ENCODE measurements around the gene LRRC38. TPM values are rescaled to one million over a fixed set of nuclear protein-coding genes. Genes with fewer than 3 reads are reported as not detected.

The LRRC38 gene
- total RNA-seq, 1 donor = not detected

GRCh38 chr1:13513063-13513894, 524 bp downstream of the LRRC38 start:
- DNase-seq (ENCODE audit: insufficient read length, low spot score, missing footprints) = no peak
- no peaks in the 10 kb centered on the region for H3K4me1 ChIP-seq (ENCODE audit: insufficient read depth, low read length)
- no peaks in the 10 kb centered on the region for H3K79me2 ChIP-seq (ENCODE audit: insufficient read depth, low read length)
- no peak overlapping the region for H2AFZ ChIP-seq (ENCODE audit: low read length)
- no peak overlapping the region for H3K4me2 ChIP-seq (ENCODE audit: insufficient read depth, low read length)
- no peaks in the 10 kb centered on the region for H4K20me1 ChIP-seq (ENCODE audit: insufficient read depth, low read length)
- TF ChIP-seq CTCF (IDR thresholded peaks at IDR 0.05; ENCODE audit: extremely low read depth, low read depth, low read length) = no peak
- no peaks in the 10 kb centered on the region for H3K36me3 ChIP-seq (ENCODE audit: insufficient read depth, low read length)
- no peaks in the 10 kb centered on the region for H3K9me3 ChIP-seq (ENCODE audit: low read depth, low read length)
- no peak overlapping the region for H3K4me3 ChIP-seq (ENCODE audit: insufficient read depth, low read length)
- H3K27me3 ChIP-seq (ENCODE audit: insufficient read depth, low read length) = no peaks in the 10 kb centered on the region
- H3K27ac ChIP-seq (ENCODE audit: low read depth, low read length) = no peak overlapping the region

- Histone ChIP-seq H3K9me3 (ENCODE audit: low read depth, low read length) (no peaks in the 10 kb centered on the region), H3K4me3 (ENCODE audit: insufficient read depth, low read length) (no peak overlapping the region), H3K27ac (ENCODE audit: low read depth, low read length) (no peak overlapping the region), H3K4me2 (ENCODE audit: insufficient read depth, low read length) (no peak overlapping the region), H3K27me3 (ENCODE audit: insufficient read depth, low read length) (no peaks in the 10 kb centered on the region), H2AFZ (ENCODE audit: low read length) (no peak overlapping the region), H3K36me3 (ENCODE audit: insufficient read depth, low read length) (no peaks in the 10 kb centered on the region), H4K20me1 (ENCODE audit: insufficient read depth, low read length) (no peaks in the 10 kb centered on the region), H3K79me2 (ENCODE audit: insufficient read depth, low read length) (no peaks in the 10 kb centered on the region), H3K4me1 (ENCODE audit: insufficient read depth, low read length) (no peaks in the 10 kb centered on the region)
- TF ChIP-seq CTCF (IDR thresholded peaks at IDR 0.05; ENCODE audit: extremely low read depth, low read depth, low read length) = no peak
- DNase-seq (ENCODE audit: insufficient read length, low spot score, missing footprints) = no peak
Observed at GRCh38 chr1:13512472-13512871, 1.3 kb downstream of the LRRC38 start.

DNA sequence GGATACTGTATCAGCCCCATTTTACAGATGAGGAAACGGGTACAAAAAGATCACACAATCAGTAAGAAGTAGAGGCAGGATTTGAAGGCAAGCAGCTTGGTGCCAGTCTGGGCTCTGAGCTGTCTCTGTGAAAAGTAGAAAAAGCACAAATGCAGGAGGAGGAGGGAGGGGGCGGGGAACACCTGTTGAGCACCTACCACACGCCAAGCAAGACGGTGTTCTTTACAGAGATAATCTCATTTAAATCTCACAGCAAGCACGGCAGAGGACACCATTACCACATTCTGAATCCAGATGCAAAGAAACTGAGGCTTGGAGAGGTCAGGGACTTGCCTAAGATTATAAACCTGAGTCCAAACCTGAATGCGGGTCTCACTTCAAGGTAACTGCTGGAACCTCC, 3.3 kb downstream of the LRRC38 start:
- Histone ChIP-seq H3K27ac (ENCODE audit: low read depth, low read length) (no peak overlapping the region), H3K4me3 (ENCODE audit: insufficient read depth, low read length) (no peak overlapping the region), H3K9me3 (ENCODE audit: low read depth, low read length) (no peaks in the 10 kb centered on the region), H3K4me1 (ENCODE audit: insufficient read depth, low read length) (no peaks in the 10 kb centered on the region), H2AFZ (ENCODE audit: low read length) (no peak overlapping the region), H3K27me3 (ENCODE audit: insufficient read depth, low read length) (no peaks in the 10 kb centered on the region), H3K4me2 (ENCODE audit: insufficient read depth, low read length) (no peak overlapping the region), H3K36me3 (ENCODE audit: insufficient read depth, low read length) (no peaks in the 10 kb centered on the region), H3K79me2 (ENCODE audit: insufficient read depth, low read length) (no peaks in the 10 kb centered on the region), H4K20me1 (ENCODE audit: insufficient read depth, low read length) (no peaks in the 10 kb centered on the region)
- no peak for DNase-seq (ENCODE audit: insufficient read length, low spot score, missing footprints)
- no peak for TF ChIP-seq CTCF (IDR thresholded peaks at IDR 0.05; ENCODE audit: extremely low read depth, low read depth, low read length)

GRCh38 chr1:13507075-13507474, 6.7 kb downstream of the LRRC38 start:
- Histone ChIP-seq H3K4me1 (ENCODE audit: insufficient read depth, low read length) (no peaks in the 10 kb centered on the region), H3K9me3 (ENCODE audit: low read depth, low read length) (no peaks in the 10 kb centered on the region), H4K20me1 (ENCODE audit: insufficient read depth, low read length) (no peaks in the 10 kb centered on the region), H3K79me2 (ENCODE audit: insufficient read depth, low read length) (no peaks in the 10 kb centered on the region), H2AFZ (ENCODE audit: low read length) (no peak overlapping the region), H3K27ac (ENCODE audit: low read depth, low read length) (no peak overlapping the region), H3K27me3 (ENCODE audit: insufficient read depth, low read length) (no peaks in the 10 kb centered on the region), H3K4me3 (ENCODE audit: insufficient read depth, low read length) (no peak overlapping the region), H3K4me2 (ENCODE audit: insufficient read depth, low read length) (no peak overlapping the region), H3K36me3 (ENCODE audit: insufficient read depth, low read length) (no peaks in the 10 kb centered on the region)
- no peak for DNase-seq (ENCODE audit: insufficient read length, low spot score, missing footprints)
- TF ChIP-seq CTCF (IDR thresholded peaks at IDR 0.05; ENCODE audit: extremely low read depth, low read depth, low read length) = no peak
